Keratinocyte (primary cell): Measurements from ENCODE around the gene IL1B. TPM values are rescaled to one million over a fixed set of nuclear protein-coding genes. Genes with fewer than 3 reads are reported as not detected.

Experiments
- DNase-seq: peaks from one replicate; pipeline ENCODE4 v3.0.0-alpha.2; 2011; ENCODE audit warnings: low read depth, missing footprints, low spot score
- FAIRE-seq: peaks from 2 replicates; lab custom pipeline; 2011; peaks lifted over from hg19 to GRCh38; lab: Jason Lieb, UNC
- H2AFZ ChIP-seq: 2 replicates; pipeline ENCODE4 v1.6.0; 2012; ENCODE audit warnings: low read length, control low read depth, inconsistent platforms; ENCODE audit not compliant: control insufficient read depth
- H3K27ac ChIP-seq: 2 replicates; pipeline ENCODE4 v1.5.1; 2011; ENCODE audit warnings: low read length; ENCODE audit not compliant: control insufficient read depth, insufficient read depth
- H3K27me3 ChIP-seq: 3 replicates; pipeline ENCODE4 v1.6.0; 2011; ENCODE audit warnings: low read length; ENCODE audit not compliant: control insufficient read depth, insufficient read depth; ENCODE audit errors: extremely low read depth
- H3K36me3 ChIP-seq, 2 experiments: 2 replicates in 1 of 2; 3 replicates in 1 of 2; pipeline ENCODE4 v1.5.1; 2011; ENCODE audit warnings: low read length in 2 of 2, mild to moderate bottlenecking in 1 of 2; ENCODE audit not compliant: control insufficient read depth in 2 of 2, insufficient read depth in 2 of 2; ENCODE audit errors: extremely low read depth in 1 of 2
- H3K4me1 ChIP-seq: 3 replicates; pipeline ENCODE4 v1.5.1; 2011; ENCODE audit warnings: low read length; ENCODE audit not compliant: control insufficient read depth, insufficient read depth; ENCODE audit errors: extremely low read depth
- H3K4me2 ChIP-seq: 3 replicates; pipeline ENCODE4 v1.6.0; 2011; ENCODE audit warnings: low read depth, low read length; ENCODE audit not compliant: control insufficient read depth, insufficient read depth; ENCODE audit errors: extremely low read depth
- H3K4me3 ChIP-seq, 3 experiments: fragments of 200-600 bp in 1 of 3; sonication (generic) in 1 of 3; 2 replicates in 2 of 3; 3 replicates in 1 of 3; pipeline ENCODE4 v1.5.1; 2011 to 2016; ENCODE audit warnings: low read length in 3 of 3, mild to moderate bottlenecking in 3 of 3, control low read depth in 2 of 3, inconsistent platforms in 1 of 3, low read depth in 1 of 3, mixed read lengths in 1 of 3, mixed run types in 1 of 3, moderate library complexity in 1 of 3; ENCODE audit not compliant: control insufficient read depth in 2 of 3, insufficient read depth in 2 of 3; ENCODE audit errors: extremely low read depth in 1 of 3
- H3K79me2 ChIP-seq: 2 replicates; pipeline ENCODE4 v1.6.0; 2012; ENCODE audit warnings: low read length; ENCODE audit not compliant: control insufficient read depth, insufficient read depth
- H3K9ac ChIP-seq: 3 replicates; pipeline ENCODE4 v1.6.0; 2011; ENCODE audit warnings: low read length; ENCODE audit not compliant: control insufficient read depth, insufficient read depth; ENCODE audit errors: extremely low read depth
- H3K9me1 ChIP-seq: 3 replicates; pipeline ENCODE4 v1.6.0; 2011; ENCODE audit warnings: low read length; ENCODE audit not compliant: control insufficient read depth, insufficient read depth; ENCODE audit errors: extremely low read depth
- H3K9me3 ChIP-seq: 2 replicates; pipeline ENCODE4 v1.5.1; 2012; ENCODE audit warnings: low read depth, low read length; ENCODE audit not compliant: control insufficient read depth
- H4K20me1 ChIP-seq: 3 replicates; pipeline ENCODE4 v1.6.0; 2011; ENCODE audit warnings: low read length; ENCODE audit not compliant: control insufficient read depth, insufficient read depth; ENCODE audit errors: extremely low read depth
- EZH2 ChIP-seq: IDR thresholded peaks from one replicate; pipeline ENCODE4 v1.6.1; 2012; ENCODE audit warnings: inconsistent platforms, mild to moderate bottlenecking, low read length, moderate library complexity
- dilution Hi-C: fragments of 300-500 bp; cut with MboI; formaldehyde crosslinking; loops from one replicate; pipeline ENCODE4 v1.7.0; 2020; ENCODE audit warnings: low sequenced_read_pairs; ENCODE audit not compliant: extremely low pct_ligation_motif_present
- polyA plus RNA-seq, 5 experiments: library from polyadenylated mRNA; depleted of rRNA in 3 of 5; stranded (reverse) in 3 of 5; stranded (forward) in 1 of 5; unstranded in 1 of 5; fragments of >200 nt; gene quantifications; 1 replicate in 1 of 5; 2 replicates in 3 of 5; 3 replicates in 1 of 5; pipeline versions ENCODE4 v1.2.1 to v1.2.3, GENCODE V29; 2011 to 2012; ENCODE audit warnings: missing spikeins in 2 of 5, low read depth in 1 of 5, low replicate concordance in 1 of 5
- TF ChIP-seq, protein P1 (sequence below), 3 experiments: IDR thresholded peaks in 1 of 3; conservative IDR thresholded peaks in 1 of 3; optimal IDR thresholded peaks in 1 of 3; 2 replicates in 2 of 3; 3 replicates in 1 of 3; pipeline versions ENCODE3 to v1.5.1; 2011; ENCODE audit warnings: low read length in 3 of 3, mild to moderate bottlenecking in 3 of 3, moderate library complexity in 2 of 3, control low read depth in 1 of 3, inconsistent platforms in 1 of 3; ENCODE audit not compliant: insufficient read depth in 2 of 3; ENCODE audit errors: extremely low read depth in 1 of 3

The IL1B gene
- polyA plus RNA-seq, 1 donor (not counting 4 experiments of a cell fraction or from before 2014, with no cell fraction given) = 232 TPM

DNA sequence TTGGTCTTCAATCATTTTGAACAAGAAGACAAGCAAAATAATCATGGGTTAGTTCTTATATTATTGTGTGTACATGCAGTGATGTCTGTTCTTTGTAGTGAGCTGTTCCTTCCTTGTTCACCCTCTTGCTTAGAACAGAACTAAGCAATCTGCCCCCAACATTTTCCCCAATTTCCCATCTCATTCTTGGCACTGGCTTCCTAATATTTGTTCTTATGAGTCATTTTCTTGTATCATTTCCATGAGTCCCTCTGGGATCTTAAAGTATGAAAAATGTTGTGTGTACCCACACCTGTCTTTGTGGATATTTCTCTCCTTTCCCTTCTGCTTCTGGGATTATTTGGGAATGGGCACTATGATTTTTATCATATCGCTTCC, 3.5 kb upstream of the IL1B start:
- no peak overlapping the region for H2AFZ ChIP-seq
- DNase-seq = no peak
- no peak overlapping the region for H3K4me3 ChIP-seq
- H3K36me3 ChIP-seq = peaks cover 3 to 11% of the 10 kb centered on the region in 2 experiments
- H3K27me3 ChIP-seq = no peaks in the 10 kb centered on the region
- no peaks in the 10 kb centered on the region for H4K20me1 ChIP-seq
- no peaks in the 10 kb centered on the region for H3K9me3 ChIP-seq
- peaks cover 16% of the 10 kb centered on the region for H3K79me2 ChIP-seq
- dilution Hi-C loops = no loop called here
- TF ChIP-seq EZH2 = no peak
- TF ChIP-seq, protein P1, sequence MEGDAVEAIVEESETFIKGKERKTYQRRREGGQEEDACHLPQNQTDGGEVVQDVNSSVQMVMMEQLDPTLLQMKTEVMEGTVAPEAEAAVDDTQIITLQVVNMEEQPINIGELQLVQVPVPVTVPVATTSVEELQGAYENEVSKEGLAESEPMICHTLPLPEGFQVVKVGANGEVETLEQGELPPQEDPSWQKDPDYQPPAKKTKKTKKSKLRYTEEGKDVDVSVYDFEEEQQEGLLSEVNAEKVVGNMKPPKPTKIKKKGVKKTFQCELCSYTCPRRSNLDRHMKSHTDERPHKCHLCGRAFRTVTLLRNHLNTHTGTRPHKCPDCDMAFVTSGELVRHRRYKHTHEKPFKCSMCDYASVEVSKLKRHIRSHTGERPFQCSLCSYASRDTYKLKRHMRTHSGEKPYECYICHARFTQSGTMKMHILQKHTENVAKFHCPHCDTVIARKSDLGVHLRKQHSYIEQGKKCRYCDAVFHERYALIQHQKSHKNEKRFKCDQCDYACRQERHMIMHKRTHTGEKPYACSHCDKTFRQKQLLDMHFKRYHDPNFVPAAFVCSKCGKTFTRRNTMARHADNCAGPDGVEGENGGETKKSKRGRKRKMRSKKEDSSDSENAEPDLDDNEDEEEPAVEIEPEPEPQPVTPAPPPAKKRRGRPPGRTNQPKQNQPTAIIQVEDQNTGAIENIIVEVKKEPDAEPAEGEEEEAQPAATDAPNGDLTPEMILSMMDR (optimal IDR thresholded peaks at IDR 0.05 in 1 of 3, IDR thresholded peaks at IDR 0.05 in 1 of 3, conservative IDR thresholded peaks at IDR 0.05 in 1 of 3; ENCODE audit: extremely low read depth in 1 of 3, insufficient read depth in 2 of 3, low read length in 3 of 3) = no peak
- no peaks in the 10 kb centered on the region for H3K9me1 ChIP-seq
- H3K4me2 ChIP-seq = no peak overlapping the region
- no peak for FAIRE-seq
- H3K27ac ChIP-seq = no peak overlapping the region
- H3K9ac ChIP-seq = no peak overlapping the region
- H3K4me1 ChIP-seq = peaks cover 32% of the 10 kb centered on the region

GRCh38 chr2:112839407-112840067, 3.0 kb upstream of the IL1B start:
- dilution Hi-C loops = no loop called here
- Histone ChIP-seq H3K9ac (no peak overlapping the region), H3K9me1 (no peaks in the 10 kb centered on the region), H3K4me2 (no peak overlapping the region), H3K36me3 (peaks cover 4 to 15% of the 10 kb centered on the region in 2 experiments), H3K4me3 (no peak overlapping the region), H2AFZ (no peak overlapping the region), H4K20me1 (no peaks in the 10 kb centered on the region), H3K27ac (no peak overlapping the region), H3K4me1 (peaks cover 36% of the 10 kb centered on the region), H3K9me3 (no peaks in the 10 kb centered on the region), H3K27me3 (no peaks in the 10 kb centered on the region), H3K79me2 (peaks cover 21% of the 10 kb centered on the region)
- TF ChIP-seq, protein P1 (optimal IDR thresholded peaks at IDR 0.05 in 1 of 3, IDR thresholded peaks at IDR 0.05 in 1 of 3, conservative IDR thresholded peaks at IDR 0.05 in 1 of 3; ENCODE audit: extremely low read depth in 1 of 3, insufficient read depth in 2 of 3, low read length in 3 of 3) = no peak
- no peak for TF ChIP-seq EZH2
- DNase-seq (no peak), FAIRE-seq (peak; percentile 26)
